ENCODE measurements around the gene LRRC59.

DNA sequence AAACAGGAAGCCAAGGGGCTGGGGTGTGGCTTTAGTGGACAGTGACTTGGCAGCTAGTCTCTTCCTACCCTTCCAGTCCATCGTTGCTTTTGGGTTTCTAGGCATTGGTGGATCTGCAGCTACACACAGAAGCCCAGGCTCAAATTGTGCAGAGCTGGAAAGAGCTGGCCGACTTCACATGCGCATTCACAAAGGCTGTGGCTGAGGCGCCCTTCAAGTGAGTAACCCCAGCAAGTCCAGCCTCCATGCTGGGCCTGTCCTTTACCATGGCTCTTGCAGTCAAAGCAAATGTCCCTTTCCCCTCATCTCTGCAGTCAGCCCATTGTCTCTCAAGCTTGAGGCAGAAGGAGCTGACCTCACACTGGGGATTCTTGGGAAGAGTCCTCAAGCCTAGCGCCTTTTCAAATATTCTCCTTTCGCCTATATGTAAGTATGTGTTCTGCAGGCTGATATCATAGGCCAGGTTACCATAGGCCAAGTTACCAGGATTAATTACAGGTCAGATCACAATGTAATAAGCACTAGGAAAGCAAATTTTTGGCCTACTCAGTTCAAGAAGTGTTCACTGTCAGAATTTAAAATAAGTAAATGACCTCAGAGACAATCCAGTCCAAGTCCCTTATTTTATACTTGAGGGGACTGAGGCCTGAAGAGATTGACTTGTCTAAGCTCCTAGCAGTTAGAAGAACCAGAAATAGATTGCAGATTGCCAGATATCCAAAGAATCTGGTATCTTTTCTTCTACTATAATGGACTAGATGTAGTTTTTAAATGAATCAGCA is 17.8 kb downstream of the LRRC59 start:
- TF ChIP-seq, protein P1, sequence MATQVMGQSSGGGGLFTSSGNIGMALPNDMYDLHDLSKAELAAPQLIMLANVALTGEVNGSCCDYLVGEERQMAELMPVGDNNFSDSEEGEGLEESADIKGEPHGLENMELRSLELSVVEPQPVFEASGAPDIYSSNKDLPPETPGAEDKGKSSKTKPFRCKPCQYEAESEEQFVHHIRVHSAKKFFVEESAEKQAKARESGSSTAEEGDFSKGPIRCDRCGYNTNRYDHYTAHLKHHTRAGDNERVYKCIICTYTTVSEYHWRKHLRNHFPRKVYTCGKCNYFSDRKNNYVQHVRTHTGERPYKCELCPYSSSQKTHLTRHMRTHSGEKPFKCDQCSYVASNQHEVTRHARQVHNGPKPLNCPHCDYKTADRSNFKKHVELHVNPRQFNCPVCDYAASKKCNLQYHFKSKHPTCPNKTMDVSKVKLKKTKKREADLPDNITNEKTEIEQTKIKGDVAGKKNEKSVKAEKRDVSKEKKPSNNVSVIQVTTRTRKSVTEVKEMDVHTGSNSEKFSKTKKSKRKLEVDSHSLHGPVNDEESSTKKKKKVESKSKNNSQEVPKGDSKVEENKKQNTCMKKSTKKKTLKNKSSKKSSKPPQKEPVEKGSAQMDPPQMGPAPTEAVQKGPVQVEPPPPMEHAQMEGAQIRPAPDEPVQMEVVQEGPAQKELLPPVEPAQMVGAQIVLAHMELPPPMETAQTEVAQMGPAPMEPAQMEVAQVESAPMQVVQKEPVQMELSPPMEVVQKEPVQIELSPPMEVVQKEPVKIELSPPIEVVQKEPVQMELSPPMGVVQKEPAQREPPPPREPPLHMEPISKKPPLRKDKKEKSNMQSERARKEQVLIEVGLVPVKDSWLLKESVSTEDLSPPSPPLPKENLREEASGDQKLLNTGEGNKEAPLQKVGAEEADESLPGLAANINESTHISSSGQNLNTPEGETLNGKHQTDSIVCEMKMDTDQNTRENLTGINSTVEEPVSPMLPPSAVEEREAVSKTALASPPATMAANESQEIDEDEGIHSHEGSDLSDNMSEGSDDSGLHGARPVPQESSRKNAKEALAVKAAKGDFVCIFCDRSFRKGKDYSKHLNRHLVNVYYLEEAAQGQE (IDR thresholded peaks at IDR 0.05; ENCODE audit: insufficient replicate concordance, low read depth), result no peak
- no peak for TF ChIP-seq POLR2AphosphoS5 (IDR thresholded peaks at IDR 0.05; ENCODE audit: low read depth)
- TF ChIP-seq, protein P2, sequence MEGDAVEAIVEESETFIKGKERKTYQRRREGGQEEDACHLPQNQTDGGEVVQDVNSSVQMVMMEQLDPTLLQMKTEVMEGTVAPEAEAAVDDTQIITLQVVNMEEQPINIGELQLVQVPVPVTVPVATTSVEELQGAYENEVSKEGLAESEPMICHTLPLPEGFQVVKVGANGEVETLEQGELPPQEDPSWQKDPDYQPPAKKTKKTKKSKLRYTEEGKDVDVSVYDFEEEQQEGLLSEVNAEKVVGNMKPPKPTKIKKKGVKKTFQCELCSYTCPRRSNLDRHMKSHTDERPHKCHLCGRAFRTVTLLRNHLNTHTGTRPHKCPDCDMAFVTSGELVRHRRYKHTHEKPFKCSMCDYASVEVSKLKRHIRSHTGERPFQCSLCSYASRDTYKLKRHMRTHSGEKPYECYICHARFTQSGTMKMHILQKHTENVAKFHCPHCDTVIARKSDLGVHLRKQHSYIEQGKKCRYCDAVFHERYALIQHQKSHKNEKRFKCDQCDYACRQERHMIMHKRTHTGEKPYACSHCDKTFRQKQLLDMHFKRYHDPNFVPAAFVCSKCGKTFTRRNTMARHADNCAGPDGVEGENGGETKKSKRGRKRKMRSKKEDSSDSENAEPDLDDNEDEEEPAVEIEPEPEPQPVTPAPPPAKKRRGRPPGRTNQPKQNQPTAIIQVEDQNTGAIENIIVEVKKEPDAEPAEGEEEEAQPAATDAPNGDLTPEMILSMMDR (IDR thresholded peaks at IDR 0.05; ENCODE audit: insufficient read depth, low read length), result no peak

Data from HL-60 (cell line).